Brain microvascular endothelial cell (primary cell): ENCODE data around the gene SH3GL1.
A peak's percentile ranks its signal among the peaks of the same experiment; 100 is the strongest.

ENCODE experiments used
- DNase-seq: peaks from one replicate; pipeline ENCODE4 v3.0.0-alpha.2; 2020
- H3K27ac ChIP-seq: fragments of 250-450 bp; sonication (Bioruptor Pico); 2 replicates; pipeline ENCODE4 v1.5.1; 2020; ENCODE audit warnings: mild to moderate bottlenecking, moderate library complexity
- H3K27me3 ChIP-seq: fragments of 250-450 bp; sonication (Bioruptor Pico); replicated peaks from 2 replicates; pipeline ENCODE4 v1.5.1; 2020; ENCODE audit warnings: mild to moderate bottlenecking
- H3K36me3 ChIP-seq: fragments of 250-450 bp; sonication (Bioruptor Pico); replicated peaks from 2 replicates; pipeline ENCODE4 v1.5.1; 2020; ENCODE audit warnings: mild to moderate bottlenecking
- H3K4me3 ChIP-seq: 2 replicates; pipeline ENCODE4 v1.5.1; 2011; ENCODE audit warnings: low read depth, mild to moderate bottlenecking, control low read depth, low read length, moderate library complexity
- in situ Hi-C: cut with HindIII; loops from 2 replicates; pipeline ENCODE4 v1.10.0; 2017; ENCODE audit warnings: low sequenced_read_pairs, low pct_ligation_motif_present
- TF ChIP-seq, protein P1 (sequence below): IDR thresholded peaks from 2 replicates; pipeline ENCODE4 v1.5.1; 2011; ENCODE audit warnings: low read depth, mild to moderate bottlenecking, moderate library complexity, low read length, control low read depth, inconsistent platforms; ENCODE audit errors: missing control alignments

The SH3GL1 gene

DNA sequence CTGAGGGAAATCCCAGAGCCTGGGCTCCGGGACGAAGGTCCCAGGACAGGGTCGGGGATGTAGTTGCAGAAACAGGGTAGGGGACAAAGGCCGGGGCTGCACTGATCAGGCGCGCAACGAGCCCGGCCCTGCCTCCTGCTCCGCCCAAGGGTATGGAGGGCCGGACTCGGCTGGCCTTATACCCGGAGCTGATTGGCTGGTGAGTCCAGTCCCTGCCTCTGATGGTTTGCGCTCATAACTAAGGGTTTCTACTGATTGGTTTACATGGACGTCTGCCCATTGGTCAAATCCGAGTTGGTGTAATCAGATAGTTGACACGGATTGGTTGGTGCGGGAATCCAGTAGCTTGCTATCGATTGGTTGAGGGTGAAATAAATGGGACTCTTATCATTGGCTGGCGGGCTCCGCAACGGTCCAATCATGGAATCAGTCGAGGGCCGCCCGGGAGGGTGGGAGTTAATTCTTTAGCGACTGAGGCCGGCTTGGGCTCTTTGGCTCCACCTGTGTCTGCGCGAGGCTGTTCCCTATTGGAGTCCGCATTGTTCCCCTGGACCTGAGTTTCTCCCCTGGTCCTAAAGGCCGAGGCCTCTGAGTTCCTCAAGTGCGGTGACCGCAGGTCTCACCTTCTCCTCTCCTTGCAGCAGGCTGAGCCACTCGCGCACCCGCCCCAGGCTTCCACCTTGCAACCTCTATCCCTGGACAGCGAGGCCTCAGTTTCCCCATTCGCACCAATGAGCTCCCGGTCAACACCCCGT, 57.6 kb downstream of the SH3GL1 start:
- TF ChIP-seq, protein P1, sequence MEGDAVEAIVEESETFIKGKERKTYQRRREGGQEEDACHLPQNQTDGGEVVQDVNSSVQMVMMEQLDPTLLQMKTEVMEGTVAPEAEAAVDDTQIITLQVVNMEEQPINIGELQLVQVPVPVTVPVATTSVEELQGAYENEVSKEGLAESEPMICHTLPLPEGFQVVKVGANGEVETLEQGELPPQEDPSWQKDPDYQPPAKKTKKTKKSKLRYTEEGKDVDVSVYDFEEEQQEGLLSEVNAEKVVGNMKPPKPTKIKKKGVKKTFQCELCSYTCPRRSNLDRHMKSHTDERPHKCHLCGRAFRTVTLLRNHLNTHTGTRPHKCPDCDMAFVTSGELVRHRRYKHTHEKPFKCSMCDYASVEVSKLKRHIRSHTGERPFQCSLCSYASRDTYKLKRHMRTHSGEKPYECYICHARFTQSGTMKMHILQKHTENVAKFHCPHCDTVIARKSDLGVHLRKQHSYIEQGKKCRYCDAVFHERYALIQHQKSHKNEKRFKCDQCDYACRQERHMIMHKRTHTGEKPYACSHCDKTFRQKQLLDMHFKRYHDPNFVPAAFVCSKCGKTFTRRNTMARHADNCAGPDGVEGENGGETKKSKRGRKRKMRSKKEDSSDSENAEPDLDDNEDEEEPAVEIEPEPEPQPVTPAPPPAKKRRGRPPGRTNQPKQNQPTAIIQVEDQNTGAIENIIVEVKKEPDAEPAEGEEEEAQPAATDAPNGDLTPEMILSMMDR: peak; percentile 54
- Histone ChIP-seq H3K36me3 (no peaks in the 10 kb centered on the region), H3K4me3 (peak overlapping the region; percentile 67), H3K27me3 (no peaks in the 10 kb centered on the region), H3K27ac (peak overlapping the region; percentile 46)
- in situ Hi-C loops: no loop called here
- DNase-seq: peak; percentile 100

DNA sequence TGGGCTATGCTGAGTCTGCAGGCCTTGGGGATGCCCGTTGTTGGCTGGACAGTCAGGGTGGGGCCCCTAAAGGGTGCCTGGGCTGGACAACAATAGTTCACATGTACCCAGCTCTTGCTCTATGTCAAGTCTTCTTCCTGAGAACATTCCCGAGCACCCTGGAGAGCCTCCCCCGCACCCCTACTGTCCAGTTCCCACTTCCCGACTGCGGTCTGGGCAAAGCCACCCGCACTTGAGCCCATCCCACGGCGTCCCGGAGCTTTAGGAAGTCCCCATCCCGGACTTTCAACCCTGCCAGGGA, 58.1 kb downstream of the SH3GL1 start:
- TF ChIP-seq, protein P1: no peak
- H3K36me3 ChIP-seq: no peaks in the 10 kb centered on the region
- peak overlapping the region; percentile 67 for H3K4me3 ChIP-seq
- DNase-seq: no peak
- peak overlapping the region; percentile 17 for H3K27ac ChIP-seq
- in situ Hi-C loops: no loop called here
- no peaks in the 10 kb centered on the region for H3K27me3 ChIP-seq

DNA sequence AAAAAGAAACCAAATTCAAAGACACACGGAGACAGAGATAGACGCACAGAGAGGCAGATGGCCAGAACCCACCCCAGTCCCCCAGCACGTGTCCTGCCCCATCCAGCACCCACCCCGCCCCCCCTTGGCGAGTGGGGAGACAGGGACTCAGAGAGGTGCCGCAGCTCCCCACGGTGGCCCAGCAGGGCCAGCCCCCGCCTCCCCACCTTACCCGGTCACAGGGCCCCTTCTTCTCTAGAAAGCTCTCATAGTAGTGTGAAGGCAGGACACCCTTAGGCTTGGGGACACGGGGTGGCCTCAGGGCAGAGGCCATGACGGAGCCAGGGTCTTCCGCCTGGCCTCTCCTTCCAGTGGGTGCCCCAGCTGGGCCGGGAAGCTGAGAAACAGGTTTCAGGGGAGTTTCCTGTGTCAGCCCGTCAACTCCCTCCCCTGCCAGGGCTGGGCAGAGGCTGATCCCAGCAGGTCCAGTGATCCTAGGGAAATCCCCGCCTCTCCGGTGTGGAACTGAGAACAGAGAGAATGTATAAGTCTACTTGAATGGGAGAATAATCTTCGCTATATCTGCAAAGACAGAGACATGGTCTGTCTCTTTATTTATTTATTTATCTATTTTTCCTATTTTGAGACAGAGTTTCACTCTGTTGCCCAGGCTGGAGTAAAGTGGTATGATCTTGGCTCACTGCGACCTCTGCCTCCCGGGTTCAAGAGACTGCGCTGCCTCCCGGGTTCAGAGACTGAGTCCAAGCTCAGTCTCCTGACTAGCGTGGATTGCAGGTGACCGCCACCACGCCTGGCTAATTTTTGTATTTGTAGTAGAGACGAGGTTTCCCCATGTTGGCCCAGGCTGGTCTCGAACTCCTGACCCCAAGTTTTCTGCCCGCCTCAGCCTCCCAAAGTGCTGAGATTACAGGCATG, 61.6 kb downstream of the SH3GL1 start, which contains the start of gene STAP2:
STAP2 (minus strand) TSS at position 387 of the 915 bp plus-strand sequence; CDS start at position 313, 74 bp downstream.
- Histone ChIP-seq H3K4me3 (peak within 1 kb of the TSS; percentile 40), H3K27ac (no peak within 1 kb of the TSS), H3K36me3 (no peaks in the 10 kb centered on the region), H3K27me3 (no peaks in the 10 kb centered on the region)
- in situ Hi-C loops: no loop called here
- no peak for DNase-seq
- TF ChIP-seq, protein P1: no peak

DNA sequence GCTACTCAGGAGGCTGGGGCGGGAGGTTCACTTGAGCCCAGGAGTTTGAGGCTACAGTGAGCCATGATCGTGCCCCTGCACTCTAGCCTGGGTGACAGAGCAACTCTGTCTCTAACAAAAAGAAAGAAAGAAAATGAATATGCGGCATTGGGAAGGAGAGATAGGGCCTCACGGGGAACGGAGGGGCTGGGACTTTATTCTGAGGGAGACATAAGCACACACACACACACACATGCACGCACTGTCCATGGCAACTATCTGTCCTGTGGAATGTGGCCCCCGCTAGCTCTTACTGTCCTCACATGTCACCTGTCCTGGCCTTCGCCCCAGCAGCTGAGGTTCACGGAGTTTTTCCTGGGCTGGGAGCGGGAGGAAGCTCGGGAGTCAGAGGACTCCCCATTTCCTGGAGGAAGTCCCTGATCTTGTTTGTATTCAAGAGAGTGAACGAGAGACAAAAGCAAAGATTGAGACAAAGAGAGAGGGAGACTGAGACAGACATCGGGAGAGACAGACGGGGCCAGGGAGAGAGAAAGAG, 62.4 kb downstream of the SH3GL1 start:
- Histone ChIP-seq H3K4me3 (peak overlapping the region; percentile 40), H3K27ac (no peak overlapping the region), H3K36me3 (no peaks in the 10 kb centered on the region), H3K27me3 (no peaks in the 10 kb centered on the region)
- TF ChIP-seq, protein P1: no peak
- DNase-seq: no peak
- in situ Hi-C loops: no loop called here

- TF ChIP-seq, protein P1: no peak
- no peak overlapping the region for H3K27ac ChIP-seq
- in situ Hi-C loops: no loop called here
- no peak overlapping the region for H3K4me3 ChIP-seq
- no peaks in the 10 kb centered on the region for H3K36me3 ChIP-seq
- H3K27me3 ChIP-seq: no peaks in the 10 kb centered on the region
- no peak for DNase-seq
Measured at GRCh38 chr19:4334929-4335570, 65.3 kb downstream of the SH3GL1 start.
